ENCODE results near the gene RNF144B. TPM values are rescaled to one million over a fixed set of nuclear protein-coding genes. Genes with fewer than 3 reads are reported as not detected.

The RNF144B gene
- total and polyA plus RNA-seq, 2 experiments from 2014 or later = 4.2 to 9.0 TPM

- no peaks in the 10 kb centered on the region for H4K20me1 ChIP-seq (replicated peaks; ENCODE audit: insufficient read depth)
- H3F3A ChIP-seq (replicated peaks; ENCODE audit: low read depth) = no peaks in the 10 kb centered on the region
- H3K27ac ChIP-seq (ENCODE audit: low read depth) = no peak overlapping the region
- H3K27me3 ChIP-seq (ENCODE audit: insufficient read depth) = no peaks in the 10 kb centered on the region
- no peak for TF ChIP-seq CTCF (conservative IDR thresholded peaks at IDR 0.05; ENCODE audit: low read depth in 2 of 2)
- TF ChIP-seq ZNF462 (CRISPR knock-in tag; IDR thresholded peaks at IDR 0.05) = no peak
- TF ChIP-seq ZNF114 (CRISPR knock-in tag; IDR thresholded peaks at IDR 0.05) = no peak
- TF ChIP-seq POLR2AphosphoS5 (IDR thresholded peaks at IDR 0.05; ENCODE audit: low read depth) = no peak
- no peak for TF ChIP-seq REST (IDR thresholded peaks at IDR 0.05; ENCODE audit: unreplicated experiment)
- no peak for TF ChIP-seq ETS1 (IDR thresholded peaks at IDR 0.05)
- no peak for TF ChIP-seq JUNB (IDR thresholded peaks at IDR 0.05; ENCODE audit: unreplicated experiment)
- TF ChIP-seq ZNF331 (CRISPR knock-in tag; IDR thresholded peaks at IDR 0.05; ENCODE audit: low read depth) = no peak
- TF ChIP-seq EZH2 (IDR thresholded peaks at IDR 0.05; ENCODE audit: low read depth, unreplicated experiment) = no peak
- TF ChIP-seq NANOG (IDR thresholded peaks at IDR 0.05; ENCODE audit: borderline replicate concordance) = no peak
- TF ChIP-seq CREB1 (CRISPR knock-in tag; IDR thresholded peaks at IDR 0.05; ENCODE audit: low read depth) = no peak
- no peak for TF ChIP-seq EZH2phosphoT487 (IDR thresholded peaks at IDR 0.05; ENCODE audit: unreplicated experiment)
- no peak for TF ChIP-seq STAT1 (IDR thresholded peaks at IDR 0.05; ENCODE audit: unreplicated experiment)
- Mint-ChIP-seq H3K9me3 (no peaks in the 10 kb centered on the region), H3K4me3 (no peak overlapping the region), H3K27ac (no peak overlapping the region), H3K4me1 (peaks cover 31% of the 10 kb centered on the region), H3K36me3 (ENCODE audit: low read depth) (no peaks in the 10 kb centered on the region), H3K27me3 (ENCODE audit: insufficient read depth, low read depth, poor library complexity) (peaks cover 2% of the 10 kb centered on the region)
- H3K36me3 ChIP-seq (ENCODE audit: insufficient read depth) = no peaks in the 10 kb centered on the region
- H2AFZ ChIP-seq = no peak overlapping the region
- H3K79me2 ChIP-seq (replicated peaks; ENCODE audit: insufficient read depth) = no peaks in the 10 kb centered on the region
- peaks cover 20% of the 10 kb centered on the region for H3K4me1 ChIP-seq (ENCODE audit: insufficient read depth)
- ATAC-seq (no peak), DNase-seq (ENCODE audit: low spot score) (no peak)
- no peak overlapping the region for H3K4me3 ChIP-seq
- peaks cover 12% of the 10 kb centered on the region for H3K9me2 ChIP-seq (ENCODE audit: insufficient read depth)
- no peak overlapping the region for H3K4me2 ChIP-seq
Observed at GRCh38 chr6:18492972-18493371, 105.8 kb downstream of the RNF144B start.
